Measurements from ENCODE around the gene FCAMR. TPM values are rescaled to one million over a fixed set of nuclear protein-coding genes. Genes with fewer than 3 reads are reported as not detected.

The FCAMR gene
- total RNA-seq, 4 donors from 2014 or later, result 0.37 to 2.4 (median 0.64) TPM; not detected in 1

GRCh38 chr1:206992790-206993189, 22.5 kb upstream of the FCAMR start:
- no peaks in the 10 kb centered on the region for H3K9me3 ChIP-seq
- no peak overlapping the region for H3K27ac ChIP-seq
- no peak overlapping the region for H3K4me3 ChIP-seq
- peaks cover 0 to 6% (median 2%) of the 10 kb centered on the region in 4 donors for H3K4me1 ChIP-seq
- H3K36me3 ChIP-seq, result no peaks in the 10 kb centered on the region
- intact Hi-C loops (cut with DNase I; ENCODE audit: low total_unique reads), result no loop called here
- no peaks in the 10 kb centered on the region for H3K27me3 ChIP-seq
- TF ChIP-seq EP300 (IDR thresholded peaks at IDR 0.05; ENCODE audit: low read depth) (no peak), POLR2A (IDR thresholded peaks at IDR 0.05) (no peak), POLR2AphosphoS5 (IDR thresholded peaks at IDR 0.05) (no peak)
- TF ChIP-seq, protein P1, sequence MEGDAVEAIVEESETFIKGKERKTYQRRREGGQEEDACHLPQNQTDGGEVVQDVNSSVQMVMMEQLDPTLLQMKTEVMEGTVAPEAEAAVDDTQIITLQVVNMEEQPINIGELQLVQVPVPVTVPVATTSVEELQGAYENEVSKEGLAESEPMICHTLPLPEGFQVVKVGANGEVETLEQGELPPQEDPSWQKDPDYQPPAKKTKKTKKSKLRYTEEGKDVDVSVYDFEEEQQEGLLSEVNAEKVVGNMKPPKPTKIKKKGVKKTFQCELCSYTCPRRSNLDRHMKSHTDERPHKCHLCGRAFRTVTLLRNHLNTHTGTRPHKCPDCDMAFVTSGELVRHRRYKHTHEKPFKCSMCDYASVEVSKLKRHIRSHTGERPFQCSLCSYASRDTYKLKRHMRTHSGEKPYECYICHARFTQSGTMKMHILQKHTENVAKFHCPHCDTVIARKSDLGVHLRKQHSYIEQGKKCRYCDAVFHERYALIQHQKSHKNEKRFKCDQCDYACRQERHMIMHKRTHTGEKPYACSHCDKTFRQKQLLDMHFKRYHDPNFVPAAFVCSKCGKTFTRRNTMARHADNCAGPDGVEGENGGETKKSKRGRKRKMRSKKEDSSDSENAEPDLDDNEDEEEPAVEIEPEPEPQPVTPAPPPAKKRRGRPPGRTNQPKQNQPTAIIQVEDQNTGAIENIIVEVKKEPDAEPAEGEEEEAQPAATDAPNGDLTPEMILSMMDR (IDR thresholded peaks at IDR 0.05), result no peak
- in situ Hi-C loops (cut with MboI; ENCODE audit: low pct_ligation_motif_present in 1 of 4, low pct_unique_long_range_greater_than_20kb in 1 of 4, low sequenced_read_pairs in 3 of 4), result no loop called here
- no peak for DNase-seq

DNA sequence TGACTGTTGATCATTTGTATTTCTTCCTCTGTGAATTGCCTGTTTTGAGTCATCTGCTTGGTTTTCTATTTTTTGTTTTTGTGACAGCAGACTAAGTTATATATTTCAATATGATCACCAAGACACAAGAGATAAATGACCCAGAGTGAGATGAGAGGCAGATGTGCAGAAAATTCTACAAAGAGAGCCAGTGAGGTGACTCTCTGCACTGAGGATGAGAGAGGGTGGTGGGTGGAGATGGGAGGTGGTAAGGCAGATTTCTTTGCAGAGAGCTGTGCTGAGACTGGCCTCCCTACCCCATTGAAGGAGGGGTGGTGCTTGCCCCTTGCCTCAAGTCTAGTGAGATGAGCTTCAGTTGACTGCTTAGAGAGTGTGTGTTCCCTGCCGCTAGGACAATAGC, 17.6 kb upstream of the FCAMR start:
- H3K9me3 ChIP-seq, result no peaks in the 10 kb centered on the region
- intact Hi-C loops (cut with DNase I; ENCODE audit: low total_unique reads), result no loop called here
- in situ Hi-C loops (cut with MboI; ENCODE audit: low pct_ligation_motif_present in 1 of 4, low pct_unique_long_range_greater_than_20kb in 1 of 4, low sequenced_read_pairs in 3 of 4), result loop anchor here in 2 of 4 donors (10.0 kb wide), 2 partner anchors 253 to 263 kb away; no protein-coding TSS in a partner anchor
- no peak overlapping the region for H3K27ac ChIP-seq
- 90% methylated on average over 1 of the region's 1 CpG; no CpG with 5 or more reads in 1 of the 2 donors for WGBS, 2 donors (ENCODE audit: low coverage in 1 of 2)
- no peaks in the 10 kb centered on the region for H3K4me1 ChIP-seq
- H3K27me3 ChIP-seq, result no peaks in the 10 kb centered on the region
- no peak for DNase-seq
- H3K36me3 ChIP-seq, result no peaks in the 10 kb centered on the region
- no peak overlapping the region for H3K4me3 ChIP-seq
- TF ChIP-seq POLR2AphosphoS5 (IDR thresholded peaks at IDR 0.05), result no peak
- no peak for TF ChIP-seq EP300 (IDR thresholded peaks at IDR 0.05; ENCODE audit: low read depth)
- TF ChIP-seq, protein P1 (IDR thresholded peaks at IDR 0.05), result no peak
- no peak for TF ChIP-seq POLR2A (IDR thresholded peaks at IDR 0.05)

- WGBS, 2 donors (ENCODE audit: low coverage in 1 of 2), result 71 to 82% methylated on average over 1 to 3 of the region's 3 CpGs
- Histone ChIP-seq H3K27me3 (no peaks in the 10 kb centered on the region), H3K4me1 (no peaks in the 10 kb centered on the region), H3K27ac (no peak overlapping the region), H3K4me3 (no peak overlapping the region), H3K36me3 (no peaks in the 10 kb centered on the region), H3K9me3 (no peaks in the 10 kb centered on the region)
- intact Hi-C loops (cut with DNase I; ENCODE audit: low total_unique reads), result no loop called here
- in situ Hi-C loops (cut with MboI; ENCODE audit: low pct_ligation_motif_present in 1 of 4, low pct_unique_long_range_greater_than_20kb in 1 of 4, low sequenced_read_pairs in 3 of 4), result loop anchor here in 2 of 4 donors (10.0 kb wide), 2 partner anchors 252 to 262 kb away; no protein-coding TSS in a partner anchor
- TF ChIP-seq POLR2A (IDR thresholded peaks at IDR 0.05) (no peak), POLR2AphosphoS5 (IDR thresholded peaks at IDR 0.05) (no peak), EP300 (IDR thresholded peaks at IDR 0.05; ENCODE audit: low read depth) (no peak)
- TF ChIP-seq, protein P1 (IDR thresholded peaks at IDR 0.05), result no peak
- no peak for DNase-seq
These were observed 16.6 kb upstream of the FCAMR start for GRCh38 chr1:206986885-206987284.

DNA sequence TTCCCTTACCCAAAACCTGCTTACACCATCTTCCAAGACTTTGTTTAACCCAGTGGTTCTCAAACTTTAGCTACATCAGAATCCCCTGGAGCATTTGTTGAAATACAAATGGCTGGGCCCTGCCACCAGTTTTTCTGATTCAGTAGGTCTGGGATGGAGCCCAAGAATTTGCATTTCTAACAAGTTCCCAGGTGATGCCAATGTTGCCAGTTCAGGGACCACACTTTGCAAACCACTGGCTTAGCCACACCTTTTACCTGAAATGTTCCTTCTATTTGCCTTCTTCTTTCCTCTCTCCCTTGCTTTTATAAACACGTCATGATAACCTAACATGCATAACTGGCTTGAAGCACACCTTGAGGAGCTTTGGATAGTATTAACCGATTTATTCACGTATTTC, 16.1 kb upstream of the FCAMR start:
- TF ChIP-seq EP300 (IDR thresholded peaks at IDR 0.05; ENCODE audit: low read depth), result no peak
- Histone ChIP-seq H3K27ac (no peak overlapping the region), H3K4me3 (no peak overlapping the region), H3K4me1 (no peaks in the 10 kb centered on the region), H3K9me3 (no peaks in the 10 kb centered on the region), H3K36me3 (no peaks in the 10 kb centered on the region), H3K27me3 (no peaks in the 10 kb centered on the region)
- in situ Hi-C loops (cut with MboI; ENCODE audit: low pct_ligation_motif_present in 1 of 4, low pct_unique_long_range_greater_than_20kb in 1 of 4, low sequenced_read_pairs in 3 of 4), result loop anchor here in 2 of 4 donors (10.0 kb wide), 2 partner anchors 252 to 262 kb away; no protein-coding TSS in a partner anchor
- intact Hi-C loops (cut with DNase I; ENCODE audit: low total_unique reads), result no loop called here
- DNase-seq, result no peak
- 63 to 80% methylated on average over 1 to 3 of the region's 3 CpGs for WGBS, 2 donors (ENCODE audit: low coverage in 1 of 2)
